HG03280 (cell line): ENCODE results near the gene KCNJ11.
"Not testable (repeated sequence)": the region's sequence is repeated elsewhere in the genome, so short reads cannot be mapped to it uniquely, and the experiment has no call there.

ENCODE experiments used
- ATAC-seq: cut with Tn5 transposase; IDR thresholded peaks from one replicate; pipeline ENCODE4 v1.9.1; 2021; ENCODE audit warnings: mild to moderate bottlenecking, moderate library complexity; ENCODE audit not compliant: unreplicated experiment

KCNJ11 gene

GRCh38 chr11:17388609-17389210 is at the start of gene KCNJ11:
Gene KCNJ11 (minus strand): TSS chr11:17388659. CDS start chr11:17388091, 568 bp downstream.
- ATAC-seq = peak; percentile 39

DNA sequence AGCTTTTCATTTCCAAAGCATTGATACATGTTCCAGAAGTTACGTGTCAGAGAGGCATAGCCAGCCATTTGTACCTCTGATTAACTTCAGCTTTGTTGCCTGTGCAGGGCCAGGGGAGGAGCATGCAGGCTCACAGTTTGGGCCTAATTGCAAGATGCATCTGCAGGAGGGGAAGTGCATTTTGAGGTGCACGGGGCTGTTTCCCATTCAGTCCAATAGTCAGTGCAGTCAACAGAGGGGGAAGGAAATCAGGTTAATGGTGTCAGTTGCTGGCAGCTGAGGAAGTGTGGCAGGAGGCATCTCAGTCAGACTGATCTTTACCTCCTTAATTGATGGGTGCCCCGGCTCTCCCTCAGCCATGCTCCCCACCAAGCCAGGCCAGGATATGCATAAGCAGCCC is 48.9 kb upstream of the KCNJ11 start:
- no peak for ATAC-seq

DNA sequence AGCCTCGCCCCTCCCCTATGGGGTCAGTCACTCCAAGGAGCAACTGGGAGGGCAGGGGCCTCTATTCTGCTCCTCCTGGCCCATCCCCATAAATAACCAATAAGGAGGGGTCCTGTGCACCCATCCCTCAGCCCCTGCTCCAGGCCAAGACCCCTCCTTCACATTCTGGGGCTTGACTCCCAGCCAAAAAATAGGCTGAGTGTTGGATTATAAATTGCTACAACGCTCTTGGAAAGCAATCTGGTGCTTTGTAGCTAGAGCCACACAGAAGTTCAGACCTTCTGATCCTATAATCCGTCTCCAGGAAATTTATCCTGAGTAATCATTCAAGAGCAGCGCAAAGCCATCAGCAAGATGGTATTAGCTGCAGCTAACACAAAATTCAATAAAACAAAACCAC is 45.6 kb upstream of the KCNJ11 start:
- ATAC-seq = no peak

GRCh38 chr11:17432002-17432401 is 43.5 kb upstream of the KCNJ11 start:
- ATAC-seq = no peak

DNA sequence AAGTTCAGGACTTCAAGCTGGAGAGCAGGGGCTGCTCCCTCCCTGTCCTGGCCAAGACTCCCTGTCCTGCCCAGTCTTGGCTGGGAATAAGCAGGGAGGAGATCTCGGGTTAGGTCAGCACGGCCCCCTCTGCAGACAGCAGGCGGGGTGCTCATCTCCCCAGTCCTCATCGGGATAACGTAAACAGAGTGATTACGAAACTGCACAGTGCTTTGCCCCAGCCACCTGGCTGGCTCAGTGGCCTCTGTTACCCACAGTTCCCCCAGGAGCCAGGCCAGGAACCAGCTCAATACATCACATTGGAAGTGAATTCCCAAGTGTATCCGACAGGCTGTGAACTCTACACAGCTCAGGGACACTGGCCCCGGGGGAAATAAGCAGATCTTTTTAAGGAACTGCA is 42.7 kb upstream of the KCNJ11 start:
- ATAC-seq = no peak

GRCh38 chr11:17430616-17431015 is 42.2 kb upstream of the KCNJ11 start:
- ATAC-seq = no peak

DNA sequence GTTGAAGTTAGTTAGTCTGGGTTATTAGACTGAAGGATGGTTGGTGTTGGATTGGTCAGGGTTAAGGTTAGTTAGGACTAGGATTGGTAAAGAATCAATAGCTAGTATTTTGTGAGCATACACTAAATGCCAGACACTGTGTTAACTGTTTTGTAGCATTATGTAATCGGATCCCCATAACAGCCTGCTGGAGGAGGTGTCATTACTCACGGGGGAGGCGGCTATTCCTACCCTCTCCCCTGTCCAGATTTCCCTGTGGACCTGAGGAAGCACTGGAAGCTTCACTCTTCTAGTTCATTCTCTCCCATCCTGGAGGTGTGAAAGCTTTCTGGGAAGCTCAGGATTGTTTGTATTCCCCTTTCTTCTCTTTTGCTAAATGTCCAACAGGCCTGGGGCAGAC is 40.5 kb upstream of the KCNJ11 start:
- no peak for ATAC-seq

- no peak for ATAC-seq
Measured at GRCh38 chr11:17428261-17428660, 39.8 kb upstream of the KCNJ11 start.

DNA sequence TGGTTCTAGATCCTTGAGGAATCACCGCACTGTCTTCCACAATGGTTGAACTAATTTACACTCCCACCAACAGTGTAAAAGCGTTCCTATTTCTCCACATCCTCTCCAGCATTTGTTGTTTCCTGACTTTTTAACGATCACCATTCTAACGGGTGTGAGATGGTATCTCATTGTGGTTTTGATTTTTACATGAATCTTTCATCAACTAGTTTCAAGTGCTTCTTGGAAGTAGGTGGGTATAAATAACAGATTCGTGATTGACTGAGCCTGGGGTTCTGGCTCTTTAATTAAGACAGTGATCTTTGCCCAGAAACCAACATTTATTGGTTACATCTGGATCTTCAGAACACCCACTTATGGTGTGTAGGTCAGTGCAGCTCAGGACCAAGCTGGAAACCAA is 37.8 kb upstream of the KCNJ11 start:
- ATAC-seq = not testable (repeated sequence)

- ATAC-seq = no peak
Measured at GRCh38 chr11:17423533-17424310, 35.3 kb upstream of the KCNJ11 start.

GRCh38 chr11:17421781-17422180 is 33.3 kb upstream of the KCNJ11 start:
- ATAC-seq = no peak

DNA sequence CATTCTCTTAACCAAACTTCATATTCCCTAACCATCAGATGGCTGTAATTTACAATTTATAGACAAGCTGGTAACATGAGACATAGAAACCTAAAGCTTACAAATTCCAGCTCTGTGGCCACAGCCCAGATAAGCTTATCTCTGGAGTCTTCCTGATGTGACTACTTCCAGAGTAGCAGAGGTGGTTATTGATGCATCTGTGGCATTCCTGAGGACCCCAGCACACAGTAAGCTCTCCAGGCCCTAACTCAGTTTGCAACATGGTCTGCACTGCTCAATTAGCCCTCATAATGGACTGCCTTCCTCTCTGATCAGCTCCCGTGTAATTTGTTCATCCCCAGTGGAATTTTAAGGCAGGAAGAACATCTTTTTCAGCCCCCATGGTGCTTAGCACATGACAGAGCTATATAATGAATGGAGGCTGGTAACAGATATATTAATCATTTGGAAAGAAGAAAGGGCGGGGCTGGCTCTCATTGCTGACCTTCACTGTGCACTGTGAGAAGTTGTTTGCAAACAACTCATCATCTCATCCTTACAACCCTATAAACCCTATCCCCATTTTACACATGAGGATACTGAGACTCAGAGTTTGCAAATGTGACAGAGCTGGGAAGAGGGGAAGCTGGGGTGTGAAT is 30.1 kb upstream of the KCNJ11 start:
- ATAC-seq = no peak

- ATAC-seq = no peak
Measured at GRCh38 chr11:17416492-17416891, 28.0 kb upstream of the KCNJ11 start.

DNA sequence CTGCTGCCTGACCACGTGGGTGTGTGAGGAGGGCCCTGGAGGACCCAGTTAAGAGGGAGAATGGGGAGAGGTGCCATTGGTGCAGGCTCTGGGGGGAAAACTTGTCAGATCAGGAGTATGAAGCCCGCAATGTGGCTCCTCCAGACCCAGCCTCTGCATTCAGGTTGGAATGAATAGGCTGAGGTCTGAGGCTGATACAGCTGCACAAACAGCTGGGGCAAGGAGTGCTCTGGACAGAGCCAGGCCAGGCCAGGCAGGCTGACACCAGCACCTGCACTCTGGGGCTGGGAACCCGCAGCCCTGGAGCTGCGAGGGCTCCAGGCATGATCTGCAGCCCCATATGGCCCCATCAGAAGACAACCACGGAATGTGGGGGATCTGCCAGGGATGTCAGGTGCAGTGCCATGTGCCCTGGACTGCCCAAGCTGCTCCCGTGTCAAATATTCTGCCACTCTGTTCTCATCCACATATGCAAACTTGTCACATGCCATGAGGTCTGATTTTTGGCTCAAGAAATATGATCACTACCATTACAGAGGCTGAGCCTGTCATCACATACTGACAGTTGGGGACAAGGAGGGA is 27.2 kb upstream of the KCNJ11 start:
- ATAC-seq = no peak

- no peak for ATAC-seq
Measured at GRCh38 chr11:17414992-17415391, 26.5 kb upstream of the KCNJ11 start.

DNA sequence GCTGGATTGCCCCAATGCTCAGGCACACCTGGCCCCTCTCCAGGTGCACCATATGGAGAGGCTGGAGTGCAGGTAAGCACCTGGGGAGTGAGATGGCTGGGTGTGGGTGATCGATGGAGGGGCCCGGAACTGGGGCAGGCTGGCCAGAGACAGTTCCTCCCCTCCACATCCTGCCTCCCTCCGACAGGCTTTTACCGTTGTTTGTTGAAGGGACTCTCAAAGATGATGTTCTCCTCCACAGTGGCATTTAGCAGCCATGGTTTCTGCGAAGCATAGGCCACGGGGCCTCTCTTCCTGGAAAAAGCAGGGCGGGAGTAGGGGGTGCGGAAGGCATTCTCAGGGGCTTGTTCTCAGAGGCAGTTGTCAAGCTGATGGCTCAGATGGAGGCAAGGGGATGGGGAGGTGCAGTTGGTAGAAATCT is 25.9 kb upstream of the KCNJ11 start:
- no peak for ATAC-seq

GRCh38 chr11:17413414-17414316 is 25.2 kb upstream of the KCNJ11 start:
- ATAC-seq = no peak

GRCh38 chr11:17412488-17413180 is 24.2 kb upstream of the KCNJ11 start:
- no peak for ATAC-seq

DNA sequence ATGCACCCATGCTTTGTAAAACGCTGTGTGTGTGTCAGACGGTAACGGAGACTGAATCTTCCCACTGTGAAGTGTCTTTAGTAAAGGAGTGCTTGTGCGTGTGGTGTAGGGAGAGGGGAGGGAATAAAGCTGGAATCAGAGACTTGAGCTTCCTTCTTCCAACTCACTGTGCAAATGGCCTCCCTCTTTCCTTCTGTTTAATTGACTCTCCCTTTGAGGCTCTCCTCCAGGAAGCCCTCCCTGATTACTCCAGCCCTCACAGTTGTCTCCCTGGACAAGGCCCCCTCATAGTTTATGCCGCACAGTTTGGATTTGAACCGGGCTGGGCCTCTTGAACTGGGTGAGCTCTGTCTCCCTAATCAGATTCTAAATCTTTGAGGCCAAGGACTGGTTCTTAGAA is 23.0 kb upstream of the KCNJ11 start:
- no peak for ATAC-seq
